G401.6 (cell line): ENCODE measurements around the gene AHNAK2.

Source experiments
- FAIRE-seq: peaks from 2 replicates; lab custom pipeline; 2012; peaks lifted over from hg19 to GRCh38; lab: Jason Lieb, UNC

The AHNAK2 gene

GRCh38 chr14:104972301-104973134, 5.7 kb downstream of the AHNAK2 start:
- peak; percentile 15 for FAIRE-seq

- no peak for FAIRE-seq
Observed at GRCh38 chr14:104971447-104972240, 6.5 kb downstream of the AHNAK2 start.

GRCh38 chr14:104970231-104971068, 7.7 kb downstream of the AHNAK2 start:
- peak; percentile 97 for FAIRE-seq

GRCh38 chr14:104969741-104970230, 8.4 kb downstream of the AHNAK2 start:
- no peak for FAIRE-seq

GRCh38 chr14:104968541-104969401, 9.4 kb downstream of the AHNAK2 start:
- no peak for FAIRE-seq

GRCh38 chr14:104968153-104968527, 10.0 kb downstream of the AHNAK2 start:
- no peak for FAIRE-seq

- FAIRE-seq, result no peak
Observed at GRCh38 chr14:104967386-104968152, 10.6 kb downstream of the AHNAK2 start.

GRCh38 chr14:104966981-104967385, 11.2 kb downstream of the AHNAK2 start:
- FAIRE-seq, result no peak

GRCh38 chr14:104966261-104966865, 11.8 kb downstream of the AHNAK2 start:
- FAIRE-seq, result no peak

- no peak for FAIRE-seq
Observed at GRCh38 chr14:104965561-104966231, 12.5 kb downstream of the AHNAK2 start.

- FAIRE-seq, result no peak
Observed at GRCh38 chr14:104964546-104964945, 13.6 kb downstream of the AHNAK2 start.

GRCh38 chr14:104957146-104958113, 20.7 kb downstream of the AHNAK2 start:
- FAIRE-seq, result no peak

- FAIRE-seq, result no peak
Observed at GRCh38 chr14:104956290-104956890, 21.8 kb downstream of the AHNAK2 start.

GRCh38 chr14:104955396-104955770, 22.8 kb downstream of the AHNAK2 start:
- FAIRE-seq, result no peak

GRCh38 chr14:104954746-104955395, 23.3 kb downstream of the AHNAK2 start:
- FAIRE-seq, result no peak

- FAIRE-seq, result no peak
Observed at GRCh38 chr14:104953896-104954656, 24.1 kb downstream of the AHNAK2 start.

- no peak for FAIRE-seq
Observed at GRCh38 chr14:104953097-104953496, 25.1 kb downstream of the AHNAK2 start.
